ENCODE measurements around the gene SYT7.
A peak's percentile ranks its signal among the peaks of the same experiment; 100 is the strongest.
"Not testable (repeated sequence)": the region's sequence is repeated elsewhere in the genome, so short reads cannot be mapped to it uniquely, and the experiment has no call there.

Gene SYT7

DNA sequence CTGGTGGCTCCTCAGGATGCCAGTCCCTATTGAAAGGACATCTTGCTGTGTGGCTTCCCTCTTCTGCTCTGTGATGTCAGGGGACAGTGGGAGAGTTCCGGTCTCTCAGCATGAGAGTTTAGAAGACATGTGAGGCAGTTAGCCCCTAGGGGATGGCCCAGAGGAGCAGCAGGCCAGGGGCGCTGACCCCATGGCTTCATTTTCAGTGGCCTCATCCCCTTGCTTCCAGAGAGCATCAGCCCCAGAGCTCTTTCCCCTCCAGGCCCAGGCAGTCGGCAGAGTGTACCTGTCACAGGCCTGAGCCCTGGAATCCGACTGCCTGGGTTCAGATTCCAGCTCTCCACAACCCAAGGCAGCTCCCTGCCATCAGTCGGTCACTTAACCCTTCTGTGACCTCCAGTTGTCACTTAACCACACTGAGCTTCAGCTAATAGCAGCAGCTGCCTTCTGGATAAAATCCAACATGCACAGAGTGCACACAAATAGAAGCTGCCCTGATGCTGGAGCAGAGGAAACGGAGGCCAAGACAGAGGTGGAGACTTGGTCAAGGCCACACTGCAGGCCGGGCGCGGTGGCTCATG lies 86.4 kb downstream of the SYT7 start:
- DNase-seq, result no peak

DNA sequence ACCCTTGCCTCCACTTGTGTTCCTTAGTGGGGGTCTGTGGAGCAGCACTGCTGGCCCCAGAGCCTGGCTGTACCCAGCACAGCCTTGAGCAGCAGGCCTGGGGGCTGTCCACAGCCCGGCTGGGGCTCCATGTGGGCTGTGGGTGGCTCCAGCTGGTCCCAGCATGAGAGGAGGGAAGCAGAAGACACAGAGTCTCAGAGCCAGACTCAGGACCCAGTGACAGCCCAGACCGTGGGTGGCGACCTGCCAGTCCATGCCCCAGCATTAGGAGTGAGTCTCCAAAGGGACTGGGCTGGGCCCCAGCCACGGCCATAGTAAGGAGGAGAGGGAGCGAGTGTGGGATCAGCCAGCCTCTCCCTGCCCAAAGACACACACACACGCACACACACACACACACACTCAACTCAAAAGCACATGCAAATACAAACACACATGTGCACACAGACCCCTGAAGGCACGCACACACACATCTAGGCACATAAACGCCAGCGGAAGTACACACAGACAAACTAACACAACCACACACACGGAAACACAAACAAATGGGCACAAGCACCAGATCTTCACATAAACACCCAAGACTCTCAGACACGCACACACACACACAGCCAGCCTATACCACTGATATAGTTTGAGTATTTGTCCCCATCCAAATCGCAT lies 89.0 kb downstream of the SYT7 start:
- no peak for DNase-seq

- no peak for DNase-seq
These were observed 90.8 kb downstream of the SYT7 start for GRCh38 chr11:61489833-61490721.

DNA sequence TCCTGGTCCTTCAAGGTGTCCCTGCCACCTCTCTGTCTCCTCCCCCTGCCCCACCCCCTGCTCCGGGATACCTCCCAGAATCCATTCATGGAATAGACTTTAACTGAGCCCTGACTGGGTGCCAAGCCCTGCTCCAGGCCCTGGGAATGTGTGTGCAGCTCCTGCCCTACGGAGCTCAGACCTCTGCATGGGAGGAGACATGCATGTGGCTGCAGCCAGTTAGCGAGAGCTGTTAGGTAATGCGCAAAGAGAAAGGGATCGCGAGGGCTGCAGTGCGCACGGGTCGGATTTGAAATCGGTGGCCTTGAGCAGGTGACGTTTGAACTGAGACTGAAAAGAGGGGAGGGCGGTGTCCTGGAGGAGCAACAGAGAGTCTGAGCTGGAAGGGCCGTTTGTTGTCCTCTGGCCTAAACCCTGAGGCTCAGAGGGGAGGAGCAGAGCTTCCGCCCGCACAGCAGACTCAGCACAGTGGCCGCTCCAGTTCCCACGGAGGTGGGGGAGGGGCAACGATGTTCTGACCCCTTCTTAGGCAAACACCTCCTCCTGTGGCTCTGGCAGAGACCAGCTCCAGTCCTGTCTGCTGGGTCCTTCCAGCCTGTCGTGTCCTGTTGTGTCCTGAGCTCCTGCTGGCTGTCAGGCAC lies 92.1 kb downstream of the SYT7 start:
- no peak for DNase-seq

GRCh38 chr11:61487342-61488025 lies 93.4 kb downstream of the SYT7 start:
- no peak for DNase-seq

- no peak for DNase-seq
These were observed 94.1 kb downstream of the SYT7 start for GRCh38 chr11:61486779-61487178.

- DNase-seq, result peak; percentile 43
These were observed 94.8 kb downstream of the SYT7 start for GRCh38 chr11:61486011-61486620.

GRCh38 chr11:61485080-61485479 lies 95.8 kb downstream of the SYT7 start:
- no peak for DNase-seq

- peak; percentile 22 for DNase-seq
These were observed 96.3 kb downstream of the SYT7 start for GRCh38 chr11:61484541-61484940.

DNA sequence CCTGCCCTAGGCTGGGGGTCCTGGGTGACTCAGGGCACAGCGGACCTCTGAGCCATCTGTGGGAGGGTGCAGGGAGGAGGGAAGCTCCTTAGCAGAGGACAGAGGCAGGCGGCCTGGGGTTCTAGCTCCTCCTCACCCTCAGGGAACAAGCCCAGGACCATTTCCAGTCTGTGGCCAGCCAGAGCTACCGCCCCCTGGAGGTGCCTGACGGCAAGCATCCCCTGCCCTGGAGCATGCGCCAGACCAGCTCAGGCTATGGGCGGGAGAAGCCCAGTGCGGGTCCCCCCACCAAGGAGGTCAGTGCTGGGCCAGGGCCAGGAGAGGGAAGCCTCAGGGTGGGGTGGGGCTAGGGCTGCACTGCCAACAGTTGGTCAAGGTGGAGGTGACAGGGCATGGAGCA lies 98.4 kb downstream of the SYT7 start:
- DNase-seq, result peak; percentile 17

- DNase-seq, result no peak
These were observed 99.1 kb downstream of the SYT7 start for GRCh38 chr11:61481806-61482205.

DNA sequence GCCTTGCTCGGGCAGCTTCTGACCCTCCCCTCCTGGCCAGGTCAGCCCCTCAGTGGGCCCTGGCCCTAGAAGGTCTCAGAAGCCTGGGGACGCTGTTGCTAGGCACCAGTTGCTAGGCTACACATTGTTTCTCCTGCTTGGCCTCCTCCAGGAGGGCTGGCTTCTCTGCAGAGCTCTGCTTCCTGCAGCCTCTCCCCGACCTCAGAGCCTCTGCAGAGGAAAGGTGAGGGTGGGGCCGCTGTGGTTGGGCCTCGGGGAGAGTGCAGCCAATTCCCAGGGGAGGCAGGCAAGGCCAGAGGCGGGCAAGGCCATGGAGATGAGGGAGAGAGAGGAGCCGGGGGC lies 99.9 kb downstream of the SYT7 start:
- DNase-seq, result no peak

GRCh38 chr11:61480261-61480993 lies 100.4 kb downstream of the SYT7 start:
- no peak for DNase-seq

DNA sequence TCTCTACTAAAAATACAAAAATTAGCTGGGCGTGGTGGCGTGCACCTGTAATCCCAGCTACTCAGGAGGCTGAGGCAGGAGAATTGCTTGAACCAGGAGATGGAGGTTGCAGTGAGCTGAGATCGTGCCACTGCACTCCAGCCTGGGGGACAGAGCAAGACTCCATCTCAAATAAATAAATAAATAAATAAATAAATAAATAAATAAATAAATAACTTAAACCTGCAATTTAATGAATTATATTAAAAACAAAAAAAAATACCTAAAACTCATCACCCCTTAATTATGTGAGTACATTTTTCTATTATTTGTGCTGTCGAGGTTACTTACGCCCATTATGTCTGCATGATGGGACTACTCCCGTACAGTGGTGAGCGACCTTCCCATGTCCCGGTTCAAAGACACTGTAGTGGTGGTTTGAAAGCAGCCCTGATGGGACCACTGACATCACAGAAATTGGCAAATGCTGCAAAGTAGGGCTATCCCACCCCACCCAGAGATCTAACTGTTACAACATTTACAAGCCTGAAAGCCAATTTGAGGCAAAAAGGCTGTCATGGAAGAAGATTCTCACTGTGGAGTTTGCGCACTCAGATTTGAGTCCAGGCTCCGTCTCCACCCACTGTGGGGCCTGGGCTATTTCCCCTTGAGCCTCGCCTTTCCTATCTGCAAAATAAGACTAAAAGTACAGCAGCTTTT lies 101.4 kb downstream of the SYT7 start:
- not testable (repeated sequence) for DNase-seq

GRCh38 chr11:61477727-61478148 lies 103.1 kb downstream of the SYT7 start:
- peak; percentile 13 for DNase-seq

DNA sequence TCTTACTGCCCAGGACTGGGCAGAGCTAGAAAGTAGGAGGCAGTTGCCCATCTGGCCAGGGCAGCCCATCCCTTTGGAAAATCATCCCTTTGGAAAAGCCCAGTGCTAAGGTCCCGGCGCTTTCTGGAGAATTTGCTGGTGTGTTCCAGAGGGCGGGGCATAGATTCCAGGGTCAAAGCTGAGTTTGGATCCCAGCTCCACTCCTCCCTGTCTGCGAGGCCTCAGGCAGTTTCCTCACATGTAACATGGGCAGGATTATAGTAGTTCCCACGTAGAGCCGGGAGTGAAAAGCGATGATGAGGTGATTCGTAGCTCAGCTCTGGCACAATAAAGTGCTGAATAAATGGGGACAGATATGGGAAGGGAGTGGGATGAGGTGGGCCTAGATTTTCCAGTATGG lies 103.8 kb downstream of the SYT7 start:
- no peak for DNase-seq

DNA sequence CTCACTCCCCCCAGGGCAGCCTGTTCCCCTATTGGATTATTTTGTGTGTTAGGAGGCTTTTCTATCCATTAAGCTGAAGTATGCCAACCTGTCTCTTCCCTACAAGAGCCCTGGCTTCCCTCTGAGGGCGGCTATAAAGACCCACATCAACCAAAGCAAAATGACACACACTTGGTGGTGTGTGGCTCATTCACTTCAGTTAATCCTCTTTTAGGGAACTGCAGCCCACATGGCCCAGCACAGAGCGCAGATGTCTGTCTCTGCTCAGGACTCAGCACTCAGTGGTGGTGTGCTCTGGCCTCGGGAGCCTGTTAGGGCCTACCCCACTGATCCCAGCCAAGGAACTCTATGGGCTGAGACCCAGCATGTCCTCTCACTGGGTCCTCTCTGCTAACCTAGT lies 104.5 kb downstream of the SYT7 start:
- peak; percentile 48 for DNase-seq

DNA sequence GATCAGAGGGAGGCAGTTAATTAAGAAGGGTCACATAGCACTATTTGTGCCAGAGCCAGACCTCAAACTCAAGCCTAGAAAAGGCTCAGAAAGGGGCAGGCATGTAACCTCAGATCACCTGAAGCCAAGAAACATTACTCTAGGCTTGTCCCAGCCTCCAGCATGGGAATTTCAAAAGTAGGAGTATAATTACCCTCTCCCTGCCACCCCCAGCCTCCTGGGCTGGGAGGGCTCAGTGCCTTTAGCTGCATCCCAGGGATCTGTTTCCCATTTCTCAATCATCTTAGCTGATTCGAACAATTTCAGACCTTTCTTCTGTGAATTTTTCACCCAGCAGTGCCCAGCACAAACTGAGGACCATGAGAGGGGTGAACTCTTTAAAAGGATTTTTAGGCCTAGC lies 105.4 kb downstream of the SYT7 start:
- DNase-seq, result no peak

- no peak for DNase-seq
These were observed 106.7 kb downstream of the SYT7 start for GRCh38 chr11:61474013-61474643.

- no peak for DNase-seq
These were observed 107.4 kb downstream of the SYT7 start for GRCh38 chr11:61473370-61474012.
